Measurements from ENCODE around the gene IP6K2. TPM values are rescaled to one million over a fixed set of nuclear protein-coding genes. Genes with fewer than 3 reads are reported as not detected.
"Not testable (repeated sequence)": the region's sequence is repeated elsewhere in the genome, so short reads cannot be mapped to it uniquely, and the experiment has no call there.

The IP6K2 gene
- total RNA-seq, 1 experiment from 2014 or later, result 69.2 TPM

DNA sequence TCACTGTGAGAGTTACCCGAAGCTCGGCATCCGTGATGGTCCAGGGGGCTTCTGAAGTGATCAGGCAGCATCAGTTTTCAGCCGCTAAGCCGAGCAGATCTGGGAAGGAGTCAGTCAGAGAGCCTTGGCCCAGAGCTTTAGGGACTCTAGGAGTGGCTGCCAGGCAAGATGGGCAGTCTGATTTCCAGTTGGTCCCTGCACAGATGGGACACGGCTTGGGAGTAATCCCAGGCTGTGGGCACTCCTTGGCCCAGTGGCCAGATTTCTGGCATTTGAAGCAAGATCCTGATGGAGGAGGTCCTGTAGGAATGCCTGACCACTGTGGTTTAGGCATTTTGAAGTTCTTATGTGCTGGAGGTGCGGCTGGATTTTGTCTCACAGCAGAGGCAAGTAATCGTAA is 10.5 kb upstream of the IP6K2 start:
- no peak for DNase-seq (ENCODE audit: low read depth)

DNA sequence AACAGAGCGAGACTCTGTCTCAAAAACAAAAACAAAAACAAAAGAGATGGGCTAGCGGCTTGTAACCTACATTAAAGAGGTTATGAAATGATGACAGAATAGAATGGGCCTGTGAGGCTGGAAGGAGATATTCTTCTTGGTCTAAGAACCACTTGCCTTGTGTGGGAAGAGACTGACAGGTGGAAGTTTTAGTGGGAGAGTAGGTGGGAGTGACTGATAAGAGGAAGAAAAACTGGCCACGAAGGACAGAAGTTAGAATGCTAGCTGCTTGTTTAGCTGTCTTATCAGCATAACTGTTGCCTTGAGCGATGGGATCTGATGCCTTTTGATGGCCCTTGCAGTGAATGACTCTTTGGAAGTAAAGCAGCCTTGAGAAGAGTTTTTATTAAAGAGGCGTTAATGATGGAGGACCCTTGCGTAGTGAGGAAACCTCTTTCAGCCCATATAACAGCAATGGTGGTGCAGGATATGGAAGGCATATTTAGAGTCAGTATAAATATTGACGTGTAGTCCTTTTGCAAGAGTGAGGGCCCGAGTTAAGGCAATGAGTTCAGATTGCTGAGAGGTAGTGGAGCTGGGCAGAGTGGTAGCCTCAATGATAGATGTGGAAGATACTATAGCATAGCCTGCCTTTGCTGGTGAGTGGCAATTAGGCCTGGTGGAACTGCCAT is 8.3 kb upstream of the IP6K2 start:
- DNase-seq (ENCODE audit: low read depth), result not testable (repeated sequence)

DNA sequence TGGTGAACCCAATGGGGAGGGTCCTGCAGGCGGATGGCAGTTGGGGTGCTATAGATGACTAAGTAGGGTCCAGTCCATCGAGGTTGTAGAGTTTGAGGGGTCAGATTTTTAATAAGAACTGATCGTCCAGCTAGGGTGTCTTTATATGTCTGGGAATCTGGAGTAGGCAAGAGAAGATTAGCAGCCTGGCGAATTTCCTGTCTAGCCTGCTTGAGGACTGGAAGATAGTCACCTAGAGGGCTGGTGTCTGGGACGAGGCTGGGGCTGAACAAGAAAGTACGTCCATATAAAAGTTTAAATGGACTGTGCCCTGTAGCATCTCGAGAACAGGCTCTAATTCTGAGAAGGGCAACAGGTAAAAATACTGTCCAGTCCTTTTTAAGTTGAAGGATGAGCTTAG is 6.7 kb upstream of the IP6K2 start:
- no peak for DNase-seq (ENCODE audit: low read depth)

DNA sequence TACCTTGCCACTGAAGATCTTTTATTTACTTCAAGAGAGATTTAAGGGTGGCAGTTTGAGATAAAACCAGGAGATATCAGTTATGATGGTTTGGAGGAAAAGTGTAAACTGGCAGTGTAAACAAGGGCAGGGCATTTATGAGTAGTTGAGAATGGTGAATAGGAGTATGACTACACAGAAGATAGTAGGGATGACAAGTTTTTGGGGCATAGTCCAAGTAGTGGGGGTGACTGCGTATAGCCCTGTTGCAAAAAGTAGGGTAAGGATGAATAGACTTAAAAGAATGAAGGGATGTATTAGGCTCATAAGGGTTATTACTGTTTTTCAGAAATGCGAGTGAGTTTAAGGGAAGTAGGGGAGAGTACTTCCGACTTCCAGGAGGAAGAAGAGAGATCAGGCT is 6.3 kb upstream of the IP6K2 start:
- not testable (repeated sequence) for DNase-seq (ENCODE audit: low read depth)

DNA sequence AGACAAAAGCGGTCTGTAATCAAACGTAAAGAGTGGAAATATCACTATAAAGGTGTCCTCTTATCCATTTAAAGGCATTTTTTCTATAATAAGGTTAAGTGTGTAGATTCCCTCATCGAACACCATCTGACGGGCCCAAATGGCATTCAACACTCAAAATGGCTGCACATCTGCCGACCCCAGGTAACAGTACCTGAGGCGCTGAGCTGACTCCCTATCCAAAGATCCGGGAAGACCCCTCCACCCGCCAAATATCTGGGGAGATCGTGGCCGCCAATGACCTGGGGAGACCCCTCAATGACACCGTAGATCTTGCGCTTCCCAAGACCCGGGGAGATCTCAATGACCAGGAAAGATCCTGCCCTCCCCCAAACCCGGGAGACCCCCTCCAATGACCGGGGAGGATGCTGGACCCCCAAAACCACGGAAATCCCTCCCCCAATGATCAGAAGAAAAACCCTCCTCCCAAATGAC is 476 bp downstream of the IP6K2 start:
- no peak for DNase-seq (ENCODE audit: low read depth)

DNA sequence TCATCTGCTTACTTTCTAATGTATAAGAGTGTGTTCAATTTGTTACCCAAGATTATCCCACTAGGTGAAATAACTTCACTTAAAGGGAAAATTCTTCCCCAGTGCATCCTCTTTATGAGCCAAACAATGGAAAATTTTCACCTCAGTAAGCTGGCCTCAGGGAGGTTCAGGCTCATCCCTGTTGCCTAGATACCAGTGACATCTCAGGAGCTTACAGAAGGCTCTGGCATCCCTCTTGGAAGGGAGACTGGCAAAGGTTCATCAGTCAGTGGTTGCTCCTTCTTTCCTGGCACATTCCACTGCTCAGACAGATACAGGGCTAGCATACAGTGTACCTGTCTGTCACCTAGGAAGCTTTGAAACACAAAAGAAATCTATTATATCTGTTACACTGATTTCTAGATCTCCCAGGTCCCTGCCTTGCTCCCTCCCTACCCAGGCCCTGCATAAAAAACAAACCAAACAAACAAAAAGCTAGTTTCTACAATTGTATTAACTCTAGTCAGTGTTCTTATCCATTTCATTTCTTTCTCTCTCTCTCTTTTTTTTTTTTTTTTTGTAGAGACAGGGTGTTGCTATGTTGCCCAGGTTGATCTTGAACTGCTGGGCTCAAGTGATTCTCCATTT is 1.7 kb downstream of the IP6K2 start:
- peak; percentile 26 for DNase-seq (ENCODE audit: low read depth)

DNA sequence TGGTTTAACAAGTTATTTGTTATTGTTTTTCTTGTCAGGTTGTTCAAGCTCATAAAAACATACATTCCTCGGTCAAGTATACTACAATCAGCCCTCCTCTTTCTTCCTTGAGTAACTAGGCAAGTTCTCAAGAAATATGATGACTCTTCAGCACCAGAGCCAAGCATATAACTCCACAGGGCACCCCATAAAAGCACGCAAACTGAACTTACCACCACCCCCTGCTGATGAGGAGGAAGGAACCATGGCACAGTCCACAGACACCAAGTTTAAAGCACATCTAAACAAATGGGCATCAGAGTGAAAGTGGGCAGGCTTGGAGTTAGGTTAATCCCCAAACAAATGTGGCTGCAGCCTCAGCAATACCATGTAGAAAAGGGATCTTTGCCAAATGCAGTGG is 5.3 kb downstream of the IP6K2 start:
- no peak for DNase-seq (ENCODE audit: low read depth)

DNA sequence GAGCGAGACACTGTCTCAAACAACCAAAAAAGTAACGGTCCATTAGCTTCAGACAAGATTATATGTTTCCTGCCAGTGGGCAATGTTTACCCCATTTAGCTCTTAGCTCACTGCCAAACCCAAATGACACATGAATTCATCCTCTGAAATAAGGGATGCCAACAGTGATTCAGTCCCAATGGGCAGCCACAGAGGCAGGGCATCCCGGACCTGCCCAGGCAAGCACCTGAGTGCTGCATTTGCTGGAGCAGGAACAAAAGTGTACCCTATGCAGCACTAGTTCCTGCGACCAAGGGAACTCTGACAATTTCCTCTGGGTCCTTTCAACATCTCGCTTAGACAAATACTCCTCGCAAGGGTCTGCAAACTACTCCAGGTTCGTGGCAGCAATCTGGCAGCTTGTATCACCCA is 8.0 kb downstream of the IP6K2 start:
- peak; percentile 58 for DNase-seq (ENCODE audit: low read depth)

DNA sequence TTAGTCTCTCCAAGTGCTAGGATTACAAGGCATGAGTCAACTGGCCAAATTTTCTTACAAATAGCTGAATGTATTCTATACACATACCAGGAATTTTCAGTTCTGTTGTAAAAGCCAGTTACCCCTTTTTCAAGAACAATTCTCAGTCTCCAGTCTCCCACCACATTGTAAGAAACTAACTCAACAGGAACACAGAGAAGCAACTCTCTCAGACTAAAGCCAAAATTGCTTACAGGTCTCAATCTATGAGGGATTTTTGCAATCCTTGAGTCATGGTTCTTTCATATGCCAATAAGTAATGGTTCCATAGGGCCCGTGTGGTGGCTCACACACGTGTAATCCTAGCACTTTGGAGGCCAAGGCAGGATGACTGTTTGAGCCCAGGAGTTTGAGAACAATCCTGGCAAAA is 8.5 kb downstream of the IP6K2 start:
- DNase-seq (ENCODE audit: low read depth), result peak; percentile 47

DNA sequence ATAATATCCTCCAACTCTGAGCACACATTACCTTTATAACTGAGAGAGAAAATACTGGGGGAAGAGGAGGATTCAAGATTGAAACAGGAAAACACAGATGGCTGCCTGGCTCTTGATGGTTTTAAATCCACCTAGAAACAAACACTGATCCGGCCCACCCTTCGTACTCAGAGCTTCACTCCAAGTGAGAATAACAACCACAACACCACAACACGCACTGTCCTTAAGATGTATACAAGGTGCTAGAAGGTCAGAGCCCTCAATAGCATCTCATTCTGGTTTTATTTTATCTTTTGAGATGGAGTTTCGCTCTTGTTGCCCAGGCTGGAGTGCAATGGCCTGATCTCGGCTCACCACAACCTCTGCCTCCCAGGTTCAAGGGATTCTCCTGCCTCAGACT is 9.9 kb downstream of the IP6K2 start:
- no peak for DNase-seq (ENCODE audit: low read depth)

DNA sequence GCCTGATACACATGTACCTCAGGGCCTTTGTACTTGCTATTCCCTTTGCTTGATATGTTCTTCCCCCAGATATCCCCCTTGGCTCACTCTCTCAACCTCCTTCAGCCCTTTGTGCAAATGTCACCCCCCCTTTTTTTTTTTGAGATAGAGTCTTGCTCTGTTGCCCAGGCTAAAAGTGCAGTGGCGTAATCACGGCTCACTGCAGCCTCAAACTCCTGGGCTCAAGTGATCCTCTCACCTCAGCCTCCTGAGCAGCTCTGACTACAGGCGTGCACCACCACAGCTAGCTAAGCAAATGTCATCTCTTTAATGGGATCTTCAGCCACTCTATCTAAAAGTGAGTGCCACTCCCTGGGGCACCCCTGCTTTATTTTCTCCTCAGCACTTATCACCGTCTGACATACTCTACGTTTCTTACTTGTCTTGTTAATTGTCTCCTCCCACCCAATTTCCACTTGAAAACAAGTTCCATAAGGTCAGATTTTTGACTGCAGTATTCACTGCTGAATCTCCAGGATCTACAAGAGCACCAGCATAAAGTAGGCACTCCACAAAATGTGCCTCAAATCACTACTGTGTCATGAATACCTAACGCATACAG is 14.6 kb downstream of the IP6K2 start:
- no peak for DNase-seq (ENCODE audit: low read depth)

DNA sequence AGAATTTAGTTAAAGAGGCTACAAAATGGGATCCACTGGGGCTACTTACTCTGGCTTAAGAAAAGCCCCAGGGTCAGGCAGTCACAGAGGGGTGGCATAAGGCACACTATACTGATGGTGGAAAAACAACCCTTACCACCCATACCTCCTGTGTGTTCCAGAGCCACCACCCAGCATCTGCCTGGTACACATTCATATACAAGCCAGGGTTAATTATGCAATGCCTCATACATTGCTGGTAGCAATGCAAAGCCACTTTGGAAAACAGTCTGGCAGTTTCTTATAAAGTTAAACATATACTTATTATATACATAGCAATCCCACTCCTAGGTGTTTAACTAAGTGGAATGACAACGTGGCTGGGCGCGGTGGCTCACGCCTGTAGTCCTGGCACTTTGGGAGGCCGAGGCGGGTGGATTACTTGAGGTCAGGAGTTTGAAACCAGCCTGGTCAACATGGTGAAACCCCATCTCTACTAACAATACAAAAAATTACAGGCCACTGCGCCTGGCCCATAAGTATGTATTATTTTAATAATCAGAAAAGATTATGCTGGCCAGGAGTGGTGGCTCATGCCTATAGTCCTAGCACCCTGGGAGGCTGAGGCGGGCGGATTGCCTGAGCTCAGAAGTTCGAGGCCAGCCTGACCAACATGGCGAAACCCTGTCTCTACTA is 16.2 kb downstream of the IP6K2 start:
- DNase-seq (ENCODE audit: low read depth), result no peak

DNA sequence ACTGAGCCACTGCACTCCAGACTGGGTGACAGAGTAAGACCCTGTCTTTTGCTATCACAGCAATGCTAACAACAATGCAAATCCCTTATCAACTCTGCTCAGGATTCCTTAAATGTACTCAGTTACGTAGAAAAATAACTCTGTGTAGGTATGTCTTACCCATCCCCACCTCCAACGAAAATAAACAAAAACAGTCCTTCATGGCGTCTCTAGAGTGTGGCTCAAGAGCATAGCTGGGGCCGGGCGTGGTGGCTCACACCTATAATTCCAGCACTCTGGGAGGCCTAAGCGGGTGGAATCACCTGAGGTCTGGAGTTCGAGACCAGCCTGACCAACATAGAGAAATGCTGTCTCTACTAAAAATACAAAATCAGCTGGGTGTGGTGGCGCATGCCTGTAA is 18.1 kb downstream of the IP6K2 start:
- DNase-seq (ENCODE audit: low read depth), result no peak

DNA sequence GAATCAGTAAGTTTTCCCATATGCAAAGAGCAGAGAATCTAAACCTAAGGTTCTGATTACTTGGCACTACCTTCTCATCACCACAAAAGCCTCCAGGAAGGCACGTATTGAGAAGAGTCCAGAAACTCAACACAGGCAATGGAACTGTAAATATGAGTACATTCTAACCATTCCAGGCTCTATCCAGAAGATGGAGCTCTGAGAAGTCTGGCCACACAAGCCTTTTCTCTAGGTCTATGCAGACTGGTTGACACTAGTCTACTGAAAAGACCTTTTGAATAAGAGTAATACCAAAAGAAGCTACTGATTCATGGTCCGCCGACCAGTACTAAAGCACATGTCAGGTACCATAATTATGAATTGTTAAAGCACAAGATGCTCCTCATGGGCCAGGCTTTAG is 19.1 kb downstream of the IP6K2 start:
- DNase-seq (ENCODE audit: low read depth), result no peak

DNA sequence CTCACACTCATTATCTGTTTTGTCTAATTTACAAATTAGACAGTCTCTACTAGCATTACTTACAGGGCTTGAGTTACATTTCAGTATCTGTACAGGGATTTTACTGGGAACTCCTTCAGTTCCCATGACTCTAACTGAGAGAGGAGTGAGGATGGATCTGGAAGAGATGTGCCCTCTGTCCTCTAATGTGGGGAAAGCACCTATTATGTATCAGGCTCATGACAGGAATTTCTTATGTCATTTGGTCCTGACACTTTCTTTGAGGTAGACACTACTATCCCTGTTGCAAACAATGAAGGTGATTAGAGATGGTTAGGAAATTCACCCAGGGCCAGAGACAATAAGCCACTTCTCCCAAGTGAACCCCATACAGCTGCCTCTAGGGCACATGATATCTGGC is 20.4 kb downstream of the IP6K2 start:
- DNase-seq (ENCODE audit: low read depth), result no peak

DNA sequence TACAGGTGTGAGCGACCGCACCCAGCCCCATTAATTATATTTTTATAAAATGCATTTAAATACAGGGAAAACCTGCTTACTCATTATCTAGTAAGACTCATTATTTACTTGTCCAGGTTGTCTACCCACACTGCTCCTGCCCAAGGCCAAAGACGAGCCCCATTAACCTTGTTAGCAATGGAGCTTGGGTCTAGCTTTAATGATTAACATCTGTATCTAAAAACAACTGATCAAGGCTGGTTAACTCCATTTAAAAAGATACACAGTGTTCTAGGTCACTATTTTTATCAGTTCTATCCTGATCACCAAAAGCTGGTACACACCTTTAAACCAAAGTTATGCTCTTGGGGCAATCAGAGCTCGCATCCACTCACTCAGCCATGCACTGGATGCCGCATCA is 20.9 kb downstream of the IP6K2 start:
- DNase-seq (ENCODE audit: low read depth), result no peak

DNA sequence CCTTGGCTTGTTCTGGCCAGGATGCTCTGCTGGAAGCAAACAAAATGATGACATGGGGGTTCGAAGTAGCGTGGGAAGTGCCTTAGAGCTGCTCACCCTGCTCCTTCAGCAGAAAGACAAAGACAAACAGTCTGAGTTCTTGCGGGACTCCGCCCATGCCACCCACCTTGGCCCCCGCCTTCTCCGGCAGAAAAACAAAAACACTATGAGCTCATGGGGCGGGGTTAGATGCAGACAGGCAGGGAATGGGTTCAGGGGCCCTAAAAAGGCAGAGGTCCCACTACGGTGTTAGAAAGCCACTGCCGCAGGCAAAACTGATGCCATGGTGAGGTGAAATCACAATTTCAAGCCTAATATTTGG is 21.6 kb downstream of the IP6K2 start:
- DNase-seq (ENCODE audit: low read depth), result peak; percentile 55

DNA sequence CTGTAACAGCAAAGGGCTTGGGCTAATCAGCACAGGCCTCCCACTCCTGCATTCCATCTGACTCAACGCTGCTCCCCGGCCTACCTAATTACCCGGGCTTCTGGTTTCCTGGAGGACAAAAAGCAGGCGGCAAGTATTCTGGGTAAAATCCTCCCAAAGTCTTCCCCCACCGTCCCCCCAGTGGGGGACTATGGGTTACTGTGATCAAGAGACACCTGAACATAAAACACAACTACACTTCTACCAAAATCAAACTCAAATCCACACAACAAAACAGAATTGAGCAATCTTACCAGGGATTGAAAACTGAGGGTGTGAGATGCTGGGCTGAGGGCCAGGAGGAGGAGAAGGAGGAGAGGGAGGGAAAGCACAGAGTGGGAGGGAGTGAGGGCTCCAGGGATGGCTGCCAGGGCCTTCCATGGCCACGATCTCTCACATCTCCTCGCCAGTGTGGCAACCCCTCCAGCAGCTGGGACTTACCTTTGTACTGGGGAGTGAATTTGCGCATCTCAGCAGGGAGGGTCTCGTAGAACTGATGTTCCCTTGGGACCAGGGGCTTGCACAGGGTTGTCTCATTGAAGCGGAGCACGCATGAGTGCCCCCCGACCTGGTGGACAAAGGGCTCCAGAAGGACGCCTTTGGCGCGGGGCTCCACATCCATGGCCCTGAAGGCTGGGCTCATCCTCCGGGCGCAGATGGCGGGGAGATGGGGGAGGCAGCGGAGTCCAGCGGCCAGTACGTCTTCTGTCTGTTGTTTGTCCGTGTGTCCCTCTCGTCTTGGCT is 22.2 kb downstream of the IP6K2 start:
- peak; percentile 85 for DNase-seq (ENCODE audit: low read depth)

DNA sequence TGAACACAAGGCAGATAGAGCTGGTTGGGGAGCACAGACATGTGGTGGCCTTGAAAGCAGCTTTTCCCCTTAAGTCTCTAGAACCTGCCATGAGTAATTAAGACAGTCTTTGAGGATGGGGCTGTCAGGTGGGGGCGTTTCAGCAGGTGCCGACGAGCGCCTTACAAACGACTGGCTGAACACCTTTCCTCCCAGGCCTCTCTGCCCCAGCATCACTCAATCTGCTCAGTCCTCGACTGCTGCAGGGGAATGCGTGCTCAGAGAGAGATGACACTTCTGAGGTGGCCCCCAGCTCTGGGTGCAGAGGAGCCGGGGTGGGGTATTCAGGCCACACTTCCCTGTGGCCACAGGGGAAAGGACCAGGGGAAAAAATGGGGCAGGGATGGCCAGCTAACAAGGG is 23.2 kb downstream of the IP6K2 start:
- DNase-seq (ENCODE audit: low read depth), result no peak

DNA sequence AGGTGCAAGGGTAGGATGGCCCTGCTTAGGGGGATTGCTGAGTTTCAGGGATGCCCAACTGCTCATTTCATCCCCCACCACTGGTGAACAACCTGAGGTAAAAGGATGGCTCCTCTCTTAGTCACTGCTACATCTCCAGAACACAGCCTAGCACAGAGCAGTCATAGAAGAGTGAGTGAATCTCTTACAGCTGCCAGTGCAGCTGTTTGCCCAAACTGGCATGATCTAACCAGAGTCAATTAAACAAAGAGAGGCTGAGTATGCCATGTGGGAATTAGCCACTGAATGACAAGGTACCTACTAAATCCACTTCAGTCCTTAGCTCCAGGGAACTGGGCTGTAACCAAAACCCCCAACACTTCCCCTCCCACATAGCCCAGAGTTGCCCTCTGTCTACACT is 24.5 kb downstream of the IP6K2 start:
- peak; percentile 94 for DNase-seq (ENCODE audit: low read depth)

DNA sequence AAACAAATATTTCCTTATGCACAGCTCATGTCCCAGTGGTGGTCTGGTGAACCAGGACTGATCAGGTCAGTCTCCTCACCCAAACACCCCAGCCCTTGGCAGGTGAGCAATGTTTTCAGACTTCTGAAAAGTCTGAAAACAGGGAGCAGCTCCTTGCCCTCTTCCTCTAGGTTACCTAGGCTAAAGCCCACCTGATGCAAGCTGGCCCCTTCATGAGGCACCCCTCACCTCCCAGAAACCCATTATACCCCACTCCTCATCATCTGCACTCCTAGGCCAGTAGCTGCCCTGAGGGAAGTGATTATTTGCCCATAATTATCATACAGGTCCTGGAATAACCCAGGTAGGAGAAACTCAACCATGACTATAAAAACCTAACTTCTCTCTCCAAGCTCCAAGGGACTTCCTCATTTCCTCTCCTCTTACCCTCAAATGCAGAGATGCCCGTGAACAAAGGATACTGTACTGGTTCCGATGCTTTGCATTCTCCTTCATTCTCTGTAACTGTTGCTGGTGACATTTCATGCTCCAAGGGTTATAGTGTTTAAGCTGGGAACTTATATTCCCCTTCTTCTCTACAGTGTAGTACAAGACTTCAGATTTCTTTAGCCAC is 26.1 kb downstream of the IP6K2 start:
- DNase-seq (ENCODE audit: low read depth), result no peak

Data from LHCN-M2 (cell line).